Endothelial cell of umbilical vein (primary cell): Measurements from ENCODE around the gene CDH23. TPM values are rescaled to one million over a fixed set of nuclear protein-coding genes. Genes with fewer than 3 reads are reported as not detected.

Experiments used
- BruUV-seq: library from RNA; stranded (reverse); fragments of 400-500 nt; replicated peaks from 2 replicates; lab custom pipeline; 2021; lab: Mats Ljungman, UMichigan
- CTCF ChIA-PET: fragments of 300-600, 350-600 bp; sonication (Branson Sonifier 250); formaldehyde crosslinking; loops from one replicate; lab custom pipeline; 2021; ENCODE audit warnings: antibody characterized with exemption, inconsistent platforms; lab: Charles Lee
- POLR2A ChIA-PET: fragments of 300-600, 350-600 bp; sonication (Branson Sonifier 250); formaldehyde crosslinking; loops from one replicate; lab custom pipeline; 2021; ENCODE audit warnings: antibody characterized with exemption, inconsistent platforms; lab: Charles Lee
- DNase-seq: peaks from one replicate; pipeline ENCODE4 v3.0.0-alpha.2; 2011; ENCODE audit warnings: low read depth, low spot score
- FAIRE-seq: peaks from 2 replicates; lab custom pipeline; 2011; peaks lifted over from hg19 to GRCh38; lab: Jason Lieb, UNC
- H2AFZ ChIP-seq: 2 replicates; pipeline ENCODE4 v1.6.0; 2012; ENCODE audit warnings: low read depth, low read length, control low read depth, inconsistent platforms
- H3K27ac ChIP-seq: 2 replicates; pipeline ENCODE4 v1.5.1; 2011; ENCODE audit warnings: low read depth, mild to moderate bottlenecking, control low read depth, low read length, moderate library complexity; ENCODE audit not compliant: insufficient read depth
- H3K27me3 ChIP-seq, 2 experiments: 2 replicates each; pipeline versions ENCODE4 v1.6.0 to v1.6.1; 2011; ENCODE audit warnings: low read length in 2 of 2, mixed read lengths in 1 of 2; ENCODE audit not compliant: control insufficient read depth in 2 of 2, insufficient read depth in 2 of 2
- H3K36me3 ChIP-seq, 2 experiments: 2 replicates in 1 of 2; 3 replicates in 1 of 2; pipeline ENCODE4 v1.5.1; 2011; ENCODE audit warnings: low read length in 2 of 2, mild to moderate bottlenecking in 1 of 2, moderate library complexity in 1 of 2; ENCODE audit not compliant: control insufficient read depth in 2 of 2, insufficient read depth in 2 of 2; ENCODE audit errors: extremely low read depth in 1 of 2
- H3K4me1 ChIP-seq: 3 replicates; pipeline ENCODE4 v1.5.1; 2011; ENCODE audit warnings: mild to moderate bottlenecking, low read length; ENCODE audit not compliant: control insufficient read depth, insufficient read depth; ENCODE audit errors: extremely low read depth
- H3K4me2 ChIP-seq: 2 replicates; pipeline ENCODE4 v1.6.1; 2011; ENCODE audit warnings: low read length, control low read depth, mixed read lengths; ENCODE audit not compliant: insufficient read depth
- H3K4me3 ChIP-seq, 3 experiments: fragments of 200-600 bp in 1 of 3; sonication (generic), shearing (Covaris generic) in 1 of 3; replicated peaks in 1 of 3; 2 replicates each; pipeline ENCODE4 v1.5.1; 2011 to 2016; ENCODE audit warnings: control low read depth in 3 of 3, low read length in 3 of 3, mild to moderate bottlenecking in 2 of 3, inconsistent platforms in 1 of 3, low read depth in 1 of 3, moderate library complexity in 1 of 3; ENCODE audit not compliant: insufficient read depth in 1 of 3
- H3K79me2 ChIP-seq: 2 replicates; pipeline ENCODE4 v1.6.0; 2012; ENCODE audit warnings: low read length, inconsistent platforms; ENCODE audit not compliant: control insufficient read depth, insufficient read depth
- H3K9ac ChIP-seq: replicated peaks from 2 replicates; pipeline ENCODE3; 2011; ENCODE audit warnings: low read length, control low read depth; ENCODE audit not compliant: insufficient read depth; ENCODE audit errors: extremely low read depth
- H3K9me1 ChIP-seq: replicated peaks from 3 replicates; pipeline ENCODE4 v1.6.0; 2011; ENCODE audit warnings: mild to moderate bottlenecking, low read length; ENCODE audit not compliant: control insufficient read depth, insufficient read depth; ENCODE audit errors: extremely low read depth
- H3K9me3 ChIP-seq: replicated peaks from 2 replicates; pipeline ENCODE4 v1.5.1; 2012; ENCODE audit warnings: low read length, inconsistent platforms; ENCODE audit not compliant: control insufficient read depth, insufficient read depth
- H4K20me1 ChIP-seq: replicated peaks from 2 replicates; pipeline ENCODE3; 2011; ENCODE audit warnings: mild to moderate bottlenecking, low read length; ENCODE audit not compliant: control insufficient read depth, insufficient read depth; ENCODE audit errors: extremely low read depth
- EZH2 ChIP-seq: IDR thresholded peaks from 2 replicates; pipeline ENCODE4 v1.6.1; 2012; ENCODE audit warnings: borderline replicate concordance, low read depth, mild to moderate bottlenecking, moderate library complexity, low read length, inconsistent platforms; ENCODE audit not compliant: severe bottlenecking
- FOS ChIP-seq: IDR thresholded peaks from 2 replicates; pipeline ENCODE4 v1.6.1; 2011; ENCODE audit warnings: mild to moderate bottlenecking, low read length, moderate library complexity, borderline replicate concordance; ENCODE audit not compliant: insufficient read depth
- GATA2 ChIP-seq: IDR thresholded peaks from 2 replicates; pipeline ENCODE4 v1.7.0; 2011; ENCODE audit warnings: low read depth, mild to moderate bottlenecking, moderate library complexity, mixed read lengths, low read length; ENCODE audit not compliant: insufficient read length, insufficient read depth
- JUN ChIP-seq: IDR thresholded peaks from 2 replicates; pipeline ENCODE4 v1.6.1; 2011; ENCODE audit warnings: borderline replicate concordance, low read depth; ENCODE audit not compliant: insufficient read length, insufficient read depth
- MAX ChIP-seq: IDR thresholded peaks from 2 replicates; pipeline ENCODE4 v1.6.1; 2011; ENCODE audit not compliant: insufficient read depth, insufficient read length
- MYC ChIP-seq: IDR thresholded peaks from one replicate; pipeline ENCODE4 v1.6.1; 2011; ENCODE audit warnings: mild to moderate bottlenecking, low read depth, low read length
- POLR2A ChIP-seq: IDR thresholded peaks from 2 replicates; pipeline ENCODE4 v1.6.1; 2012; ENCODE audit warnings: low read depth, mild to moderate bottlenecking, control low read depth, low read length
- POLR2AphosphoS5 ChIP-seq: IDR thresholded peaks from 2 replicates; pipeline ENCODE4 v1.6.1; 2012; ENCODE audit warnings: low read depth, mild to moderate bottlenecking, control low read depth, low read length, moderate library complexity; ENCODE audit not compliant: insufficient read depth
- dilution Hi-C: fragments of 300-500 bp; cut with MboI; formaldehyde crosslinking; loops from one replicate; pipeline ENCODE4 v1.15.0; 2019; ENCODE audit warnings: low sequenced_read_pairs; ENCODE audit not compliant: extremely low pct_ligation_motif_present
- intact Hi-C: fragments of 100-400 bp; cut with micrococcal nuclease; formaldehyde crosslinking; loops from one replicate; pipeline ENCODE4 v1.10.0; 2022
- polyA plus RNA-seq, 4 experiments: library from polyadenylated mRNA; depleted of rRNA in 3 of 4; stranded (reverse) in 3 of 4; unstranded in 1 of 4; fragments of >200 nt; gene quantifications; 2 replicates each; pipeline versions ENCODE4 v1.2.1 to v1.2.3, GENCODE V29; 2011 to 2012; ENCODE audit warnings: missing spikeins in 1 of 4
- total RNA-seq: library from RNA; stranded (reverse); gene quantifications from 2 replicates; pipeline ENCODE4 v1.2.3, GENCODE V29; 2021
- TF ChIP-seq, protein P1 (sequence below), 2 donors: IDR thresholded peaks; 1 replicate in 1 of 2; 2 replicates in 1 of 2; pipeline ENCODE4 v1.5.1; 2011; ENCODE audit warnings: low read length in 2 of 2, mild to moderate bottlenecking in 2 of 2, moderate library complexity in 2 of 2, control low read depth in 1 of 2, inconsistent platforms in 1 of 2, low read depth in 1 of 2; ENCODE audit not compliant: insufficient read depth in 1 of 2; ENCODE audit errors: extremely low read depth in 1 of 2

Gene CDH23
- total and polyA plus RNA-seq, 2 donors (not counting 3 experiments of a cell fraction or from before 2014, with no cell fraction given): not detected

DNA sequence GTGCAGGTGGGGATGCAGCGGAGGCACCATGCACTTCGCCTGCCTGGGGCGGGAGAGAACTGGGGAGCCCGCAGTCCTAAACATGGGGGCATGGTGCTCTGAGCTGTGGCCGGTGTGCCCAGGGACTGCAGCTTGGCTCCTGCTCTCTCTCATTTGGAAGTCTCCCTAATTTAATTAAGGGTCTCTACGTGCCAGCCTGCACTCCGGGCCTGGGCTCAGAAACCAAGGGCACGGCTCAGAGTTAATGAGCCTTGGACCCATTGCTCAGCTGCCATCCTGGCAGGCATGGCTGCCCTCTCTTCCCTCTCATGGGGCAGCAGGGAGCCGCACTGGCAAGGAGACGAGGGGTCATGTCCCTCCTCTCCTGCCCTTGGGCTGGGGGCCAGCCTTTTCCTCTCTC lies 115.6 kb downstream of the CDH23 start:
- H3K9me1 ChIP-seq: no peaks in the 10 kb centered on the region
- no peaks in the 10 kb centered on the region for H3K4me1 ChIP-seq
- FAIRE-seq: no peak
- no peaks in the 10 kb centered on the region for H3K9me3 ChIP-seq
- no peaks in the 10 kb centered on the region for H4K20me1 ChIP-seq
- no TSS peak for BruUV-seq
- POLR2A ChIA-PET: no interaction called here
- H2AFZ ChIP-seq: no peak overlapping the region
- H3K36me3 ChIP-seq: no peaks in the 10 kb centered on the region
- peaks cover 2% of the 10 kb centered on the region in 2 experiments for H3K27me3 ChIP-seq
- no peak overlapping the region for H3K4me3 ChIP-seq
- TF ChIP-seq JUN (no peak), POLR2A (no peak)
- H3K79me2 ChIP-seq: no peaks in the 10 kb centered on the region
- H3K4me2 ChIP-seq: no peak overlapping the region
- no peak overlapping the region for H3K27ac ChIP-seq
- DNase-seq: no peak
- intact Hi-C loops (no loop called here), dilution Hi-C loops (no loop called here)
- CTCF ChIA-PET: no interaction called here
- no peak overlapping the region for H3K9ac ChIP-seq

- H3K9me3 ChIP-seq: no peaks in the 10 kb centered on the region
- H3K9ac ChIP-seq: no peak overlapping the region
- peaks cover 2% of the 10 kb centered on the region in 2 experiments for H3K27me3 ChIP-seq
- no peak for DNase-seq
- ChIA-PET CTCF (no interaction called here), POLR2A (no interaction called here)
- H3K4me1 ChIP-seq: no peaks in the 10 kb centered on the region
- no peaks in the 10 kb centered on the region for H3K9me1 ChIP-seq
- H3K36me3 ChIP-seq: no peaks in the 10 kb centered on the region
- no peak overlapping the region for H3K27ac ChIP-seq
- H4K20me1 ChIP-seq: no peaks in the 10 kb centered on the region
- no peak overlapping the region for H3K4me3 ChIP-seq
- no peak overlapping the region for H3K4me2 ChIP-seq
- H3K79me2 ChIP-seq: no peaks in the 10 kb centered on the region
- dilution Hi-C loops: no loop called here
- no TSS peak for BruUV-seq
- H2AFZ ChIP-seq: no peak overlapping the region
- TF ChIP-seq GATA2 (no peak), JUN (no peak), FOS (no peak), POLR2A (no peak), POLR2AphosphoS5 (no peak), MYC (no peak), EZH2 (no peak), MAX (no peak)
- TF ChIP-seq, protein P1, sequence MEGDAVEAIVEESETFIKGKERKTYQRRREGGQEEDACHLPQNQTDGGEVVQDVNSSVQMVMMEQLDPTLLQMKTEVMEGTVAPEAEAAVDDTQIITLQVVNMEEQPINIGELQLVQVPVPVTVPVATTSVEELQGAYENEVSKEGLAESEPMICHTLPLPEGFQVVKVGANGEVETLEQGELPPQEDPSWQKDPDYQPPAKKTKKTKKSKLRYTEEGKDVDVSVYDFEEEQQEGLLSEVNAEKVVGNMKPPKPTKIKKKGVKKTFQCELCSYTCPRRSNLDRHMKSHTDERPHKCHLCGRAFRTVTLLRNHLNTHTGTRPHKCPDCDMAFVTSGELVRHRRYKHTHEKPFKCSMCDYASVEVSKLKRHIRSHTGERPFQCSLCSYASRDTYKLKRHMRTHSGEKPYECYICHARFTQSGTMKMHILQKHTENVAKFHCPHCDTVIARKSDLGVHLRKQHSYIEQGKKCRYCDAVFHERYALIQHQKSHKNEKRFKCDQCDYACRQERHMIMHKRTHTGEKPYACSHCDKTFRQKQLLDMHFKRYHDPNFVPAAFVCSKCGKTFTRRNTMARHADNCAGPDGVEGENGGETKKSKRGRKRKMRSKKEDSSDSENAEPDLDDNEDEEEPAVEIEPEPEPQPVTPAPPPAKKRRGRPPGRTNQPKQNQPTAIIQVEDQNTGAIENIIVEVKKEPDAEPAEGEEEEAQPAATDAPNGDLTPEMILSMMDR (IDR thresholded peaks at IDR 0.05; ENCODE audit: extremely low read depth in 1 of 2, insufficient read depth in 1 of 2, low read depth in 1 of 2, low read length in 2 of 2): no peak
- no peak for FAIRE-seq
- intact Hi-C loops: no loop called here
These were observed 116.2 kb downstream of the CDH23 start for GRCh38 chr10:71512761-71513539.
